ENCODE data around the gene DUSP22.

DUSP22 gene

DNA sequence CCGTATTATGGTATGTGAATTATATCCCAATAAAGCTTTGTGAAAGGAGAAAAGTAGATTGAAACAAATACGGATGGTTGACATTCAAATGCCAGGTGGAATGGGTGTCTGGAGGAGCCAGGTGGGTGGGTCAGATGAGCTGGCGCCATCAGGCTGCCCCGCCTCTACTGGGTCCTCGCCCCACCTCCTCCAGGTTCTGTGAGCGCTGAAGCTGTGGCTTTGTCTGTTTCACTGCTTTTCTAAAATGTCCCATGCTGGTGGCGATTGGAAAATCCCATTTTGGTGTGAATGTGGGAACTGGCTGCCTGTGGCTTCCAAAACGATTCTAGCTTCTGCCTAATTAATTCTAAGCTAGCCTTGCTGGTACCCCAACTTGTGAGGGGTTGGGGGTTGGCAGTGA is 16.5 kb downstream of the DUSP22 start:
- DNase-seq (ENCODE audit: low read depth in 1 of 2, low spot score in 1 of 2) = no peak

GRCh38 chr6:309947-310346 is 17.7 kb downstream of the DUSP22 start:
- DNase-seq (ENCODE audit: low read depth in 1 of 2, low spot score in 1 of 2) = no peak

GRCh38 chr6:310671-311070 is 18.4 kb downstream of the DUSP22 start:
- DNase-seq (ENCODE audit: low read depth in 1 of 2, low spot score in 1 of 2) = no peak

DNA sequence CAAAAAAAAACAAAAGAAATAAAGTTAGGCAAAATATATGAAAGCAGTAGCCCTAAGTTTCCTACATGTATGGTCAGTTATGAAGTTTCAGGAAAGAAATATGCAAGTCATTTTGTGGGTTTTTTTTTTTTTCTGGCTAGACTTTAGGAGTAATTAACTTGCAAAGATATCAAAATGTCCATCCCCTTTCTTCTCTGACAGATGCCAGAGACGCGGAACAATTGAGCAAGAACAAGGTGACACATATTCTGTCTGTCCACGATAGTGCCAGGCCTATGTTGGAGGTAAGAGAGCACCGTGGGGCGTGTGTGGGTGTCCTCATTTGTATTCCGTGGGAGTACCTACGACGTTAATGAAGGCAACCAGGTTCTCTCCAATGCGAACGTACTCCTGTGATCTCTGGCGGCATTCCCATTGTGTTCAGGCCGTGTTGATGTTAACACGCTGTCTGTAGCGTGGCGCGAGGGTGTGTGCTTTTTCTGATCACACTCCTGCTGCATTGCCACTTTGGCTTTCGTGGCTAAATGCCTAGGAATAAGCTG is 19.5 kb downstream of the DUSP22 start:
- no peak for DNase-seq (ENCODE audit: low read depth in 1 of 2, low spot score in 1 of 2)

DNA sequence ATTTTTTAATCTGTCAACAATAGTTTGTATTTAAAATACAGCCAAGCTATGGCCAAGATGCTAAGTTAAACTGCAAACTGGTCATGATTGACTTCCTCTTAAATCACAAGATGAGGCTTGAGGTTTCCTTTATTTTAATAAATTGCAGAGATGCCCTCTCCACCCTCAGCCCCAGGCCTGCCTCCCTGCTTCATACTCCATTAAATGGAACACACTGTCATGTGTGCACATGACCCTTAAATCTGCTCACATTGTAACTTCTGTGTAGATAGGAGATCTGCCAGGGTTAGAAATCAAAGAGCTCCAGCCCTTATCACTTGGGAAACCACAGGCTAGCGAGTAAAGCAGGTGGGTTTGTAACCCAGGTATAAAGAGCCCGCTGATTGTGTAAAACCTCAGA is 20.8 kb downstream of the DUSP22 start:
- DNase-seq (ENCODE audit: low read depth in 1 of 2, low spot score in 1 of 2) = no peak

DNA sequence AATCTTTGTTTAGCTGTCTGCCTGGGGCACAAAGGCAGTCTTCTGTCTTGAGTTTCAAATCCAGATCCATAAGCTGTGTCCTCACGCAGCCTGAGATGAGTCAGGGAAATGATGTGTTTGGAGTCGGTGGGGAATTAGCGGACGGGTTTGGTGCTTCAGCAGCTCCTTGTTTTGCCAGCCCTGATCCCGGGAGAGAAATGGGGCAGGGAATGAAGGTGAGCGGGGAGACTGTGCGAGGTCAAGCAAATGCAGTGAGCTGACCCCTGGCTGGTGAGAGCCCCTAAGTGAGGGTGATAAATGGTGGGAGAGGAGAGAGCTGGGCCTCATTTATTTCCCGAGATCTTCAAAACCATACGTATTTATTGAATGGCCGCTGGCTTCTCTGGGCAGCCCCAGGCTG is 21.6 kb downstream of the DUSP22 start:
- DNase-seq (ENCODE audit: low read depth in 1 of 2, low spot score in 1 of 2) = no peak

- no peak for DNase-seq (ENCODE audit: low read depth in 1 of 2, low spot score in 1 of 2)
Observed at GRCh38 chr6:314377-314776, 22.1 kb downstream of the DUSP22 start.

DNA sequence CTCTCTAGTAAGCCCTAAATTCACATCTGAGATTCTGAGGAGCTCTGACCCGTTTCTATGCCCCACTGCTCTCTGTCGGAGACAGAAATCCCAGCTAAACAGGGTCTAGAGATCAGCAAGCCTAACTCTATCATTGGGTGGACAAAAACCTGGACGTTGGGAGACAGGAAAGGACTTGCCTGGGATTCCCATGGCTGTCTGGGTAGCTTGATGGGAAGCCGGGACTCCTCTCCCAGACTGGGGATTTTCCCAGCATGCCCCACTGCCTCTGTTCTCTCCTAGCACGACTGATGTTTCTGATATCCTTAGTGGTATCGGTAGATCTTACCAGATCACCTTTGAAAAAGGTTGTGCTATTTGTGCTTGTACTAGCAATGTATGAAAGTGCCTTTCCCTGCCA is 22.9 kb downstream of the DUSP22 start:
- DNase-seq (ENCODE audit: low read depth in 1 of 2, low spot score in 1 of 2) = no peak

- no peak for DNase-seq (ENCODE audit: low read depth in 1 of 2, low spot score in 1 of 2)
Observed at GRCh38 chr6:315921-316752, 23.9 kb downstream of the DUSP22 start.

DNA sequence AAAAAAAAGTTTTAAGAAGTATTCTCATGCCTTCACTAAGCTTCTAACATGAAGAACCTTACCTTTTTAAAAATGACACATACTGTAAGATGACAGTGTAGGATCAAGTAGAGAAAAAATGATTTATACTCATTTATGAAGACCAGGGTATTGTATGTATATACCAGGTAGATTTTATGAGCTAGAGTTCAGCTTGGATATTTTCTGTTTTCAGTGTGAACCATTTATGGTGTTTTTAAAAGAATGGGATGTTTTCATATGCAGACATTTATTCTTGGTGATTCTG is 24.4 kb downstream of the DUSP22 start:
- DNase-seq (ENCODE audit: low read depth in 1 of 2, low spot score in 1 of 2) = no peak

- no peak for DNase-seq (ENCODE audit: low read depth in 1 of 2, low spot score in 1 of 2)
Observed at GRCh38 chr6:317060-317447, 24.8 kb downstream of the DUSP22 start.

DNA sequence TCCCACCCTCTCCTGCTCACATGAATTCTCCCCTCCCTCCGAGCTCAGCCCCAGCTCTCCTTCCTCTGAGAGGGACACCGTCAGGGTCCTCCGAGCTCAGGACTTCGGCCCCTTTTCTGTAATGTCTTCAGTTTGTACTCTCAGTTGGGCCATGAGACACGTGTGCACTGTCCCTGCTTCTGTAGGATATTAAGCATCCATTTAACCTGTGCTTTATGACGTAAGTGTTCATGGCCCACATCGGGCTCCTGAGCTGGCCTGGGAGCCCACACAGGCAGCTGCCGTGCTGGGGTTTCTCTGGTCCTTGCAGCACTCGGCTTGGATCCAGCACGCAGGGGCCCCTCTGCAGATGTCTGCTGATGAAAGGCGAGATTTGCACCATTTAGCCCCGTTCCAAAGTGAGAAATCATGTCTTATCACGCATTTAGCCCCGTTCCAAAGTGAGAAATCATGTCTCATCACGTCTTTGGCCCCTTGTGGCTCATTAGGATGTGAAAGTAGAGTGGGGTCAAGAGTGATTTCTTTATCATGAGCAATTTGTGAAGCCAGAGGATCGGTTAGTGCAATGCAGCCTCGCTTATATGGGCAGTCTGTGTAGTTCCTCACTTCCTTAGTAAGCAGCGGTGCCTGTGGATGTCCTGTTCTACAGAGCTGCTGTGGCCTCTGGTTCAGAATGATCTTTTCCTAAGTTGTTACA is 25.3 kb downstream of the DUSP22 start:
- DNase-seq (ENCODE audit: low read depth in 1 of 2, low spot score in 1 of 2) = no peak

GRCh38 chr6:318243-318890 is 26.1 kb downstream of the DUSP22 start:
- no peak for DNase-seq (ENCODE audit: low read depth in 1 of 2, low spot score in 1 of 2)

DNA sequence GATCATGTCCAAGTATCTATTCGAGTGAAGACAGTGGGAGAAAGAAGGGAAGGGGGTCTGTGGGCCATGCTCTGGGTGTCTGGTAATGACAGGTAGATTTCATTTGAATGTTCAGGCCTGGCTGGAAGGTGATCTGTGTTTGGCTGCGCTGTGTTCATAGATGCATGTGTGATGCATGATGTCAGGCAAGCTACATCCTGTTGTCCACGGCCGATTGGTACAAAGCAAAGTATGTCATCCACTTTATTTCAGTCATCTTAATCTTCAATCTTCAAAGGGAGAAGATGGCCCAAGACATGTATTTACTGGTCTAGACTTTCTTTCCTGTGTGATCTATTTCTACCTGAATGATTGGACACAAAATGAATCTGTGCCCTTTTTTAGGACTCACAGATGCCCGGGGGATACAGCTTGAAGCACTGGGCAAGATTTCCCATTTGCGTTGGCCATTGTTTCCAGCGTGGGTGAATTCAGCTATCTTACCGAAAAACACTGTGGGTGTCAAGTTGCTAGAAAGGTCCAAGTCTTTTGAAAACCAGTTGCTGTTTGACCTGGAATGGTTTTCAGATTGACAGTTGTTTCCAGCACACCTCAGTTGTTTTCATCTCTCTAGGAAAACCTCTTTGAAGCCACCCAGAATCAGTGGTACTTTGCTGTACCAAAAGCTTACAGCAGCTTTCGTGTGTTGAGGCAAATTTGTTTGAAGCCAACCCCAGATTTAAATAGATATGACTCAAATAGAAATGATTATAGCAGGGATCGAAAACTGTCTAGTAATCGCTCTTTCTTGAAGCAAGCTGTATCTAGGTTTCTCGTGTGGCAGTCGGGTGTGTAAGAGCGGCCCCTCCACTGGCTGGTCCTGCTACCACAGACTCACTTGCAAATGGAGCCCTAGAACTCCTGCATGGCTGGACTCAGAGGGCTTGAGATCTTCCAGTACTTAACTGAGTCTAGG is 27.2 kb downstream of the DUSP22 start:
- DNase-seq (ENCODE audit: low read depth in 1 of 2, low spot score in 1 of 2) = no peak

DNA sequence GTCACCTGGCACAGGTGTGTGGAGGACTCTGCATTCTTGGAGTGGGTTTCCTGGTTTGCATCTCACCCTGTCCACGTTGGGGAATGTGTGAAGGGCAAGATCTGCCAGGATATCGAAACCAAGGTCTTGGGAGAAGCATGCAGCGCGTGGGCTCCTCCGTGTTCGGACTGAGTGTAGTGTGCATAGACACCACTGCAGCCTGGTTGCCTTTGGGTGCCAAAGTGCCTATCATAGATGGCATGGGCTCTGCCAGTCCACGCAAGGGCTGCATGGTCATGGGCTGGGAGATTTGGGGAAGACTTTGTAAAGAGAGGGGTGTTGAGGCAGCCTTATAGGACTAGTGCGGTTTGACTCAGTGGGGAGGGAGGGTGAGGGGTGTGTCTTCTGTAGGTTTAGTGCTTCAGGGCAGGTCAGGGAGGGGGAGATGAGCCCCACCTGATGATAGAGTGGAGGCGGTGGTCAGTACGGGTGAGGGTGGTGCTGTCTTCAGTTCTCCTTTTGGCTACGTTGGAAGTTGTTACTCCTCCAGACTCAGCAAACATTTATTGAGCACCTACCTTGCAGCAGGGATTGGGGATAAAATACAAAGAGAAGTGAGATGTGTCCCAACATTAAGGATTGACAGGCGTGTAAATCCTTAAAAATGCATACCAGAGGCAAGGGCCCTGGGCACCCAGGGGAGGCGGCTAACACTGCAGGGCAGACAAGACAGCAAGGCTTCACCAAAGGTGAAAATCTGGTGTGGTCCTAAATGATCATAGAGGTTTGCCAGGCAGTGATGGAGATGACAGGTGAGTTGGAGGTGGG is 28.3 kb downstream of the DUSP22 start:
- DNase-seq (ENCODE audit: low read depth in 1 of 2, low spot score in 1 of 2) = no peak

DNA sequence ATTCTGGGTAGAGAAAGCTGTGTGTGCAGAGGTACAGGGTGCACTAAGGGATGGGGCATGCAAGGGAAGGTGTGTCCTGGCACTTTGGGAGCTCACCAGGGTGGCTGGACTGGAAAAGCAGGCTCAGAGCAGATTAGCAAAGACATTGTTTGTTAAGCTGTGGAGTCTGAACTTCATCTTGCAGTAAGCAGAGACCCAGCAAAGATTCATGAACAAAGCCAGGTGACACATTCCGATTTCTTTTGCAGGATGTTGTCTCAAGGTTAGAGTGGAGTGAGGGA is 28.8 kb downstream of the DUSP22 start:
- no peak for DNase-seq (ENCODE audit: low read depth in 1 of 2, low spot score in 1 of 2)

DNA sequence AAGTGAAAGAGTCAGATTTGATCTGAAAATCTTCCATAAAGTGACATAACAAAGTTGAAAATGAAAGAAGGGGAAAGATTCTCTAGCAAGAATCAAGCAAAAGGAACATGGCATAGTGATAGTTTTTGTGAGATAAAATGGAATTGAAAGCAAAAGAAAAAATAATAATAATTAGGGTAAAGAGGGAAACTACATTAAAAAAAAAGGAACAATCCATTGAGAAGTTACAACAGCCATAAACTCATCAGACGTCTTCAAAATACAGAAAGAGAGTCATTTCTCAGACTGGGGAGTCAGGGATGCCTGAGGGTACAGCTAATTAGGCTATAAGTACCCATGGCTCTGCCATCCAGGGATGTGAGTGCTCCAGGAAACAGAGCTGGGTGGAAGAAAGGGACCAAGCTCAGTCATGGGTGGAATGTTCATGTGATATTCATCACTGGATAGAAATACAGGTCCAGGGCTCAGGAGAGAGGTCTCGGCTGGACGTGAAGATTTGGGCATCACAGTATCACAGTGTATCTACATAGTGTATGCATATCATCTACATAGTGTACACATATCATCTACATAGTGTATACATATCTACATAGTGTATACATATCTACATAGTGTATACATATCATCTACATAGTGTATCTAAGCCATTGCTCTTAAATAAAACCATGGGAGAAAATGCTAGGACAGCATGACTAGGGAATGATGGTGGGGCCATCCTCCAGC is 29.4 kb downstream of the DUSP22 start:
- DNase-seq (ENCODE audit: low read depth in 1 of 2, low spot score in 1 of 2) = no peak

GRCh38 chr6:322259-322930 is 30.1 kb downstream of the DUSP22 start:
- DNase-seq (ENCODE audit: low read depth in 1 of 2, low spot score in 1 of 2) = no peak
